Body of pancreas (tissue), 4 donors: Measurements from ENCODE around the gene GRID2.

ENCODE experiments used
- CTCF ChIP-seq, 7 experiments: fragments of 450-650 bp in 4 of 7; fragments of 200-600 bp in 3 of 7; sonication (generic) in 3 of 7; IDR thresholded peaks; one replicate each; pipeline ENCODE4 v1.5.1; 2016 to 2019; ENCODE audit warnings: antibody characterized with exemption in 7 of 7
- POLR2A ChIP-seq, 3 donors: fragments of 450-650 bp; IDR thresholded peaks; one replicate each; pipeline ENCODE4 v1.6.1; 2016; ENCODE audit warnings: antibody characterized with exemption in 3 of 3, mild to moderate bottlenecking in 2 of 3

- TF ChIP-seq POLR2A (IDR thresholded peaks at IDR 0.05) (no peak), CTCF (IDR thresholded peaks at IDR 0.05) (no peak)
Observed at GRCh38 chr4:93217431-93217830, 913.7 kb downstream of the GRID2 start.
